ENCODE data around the gene ADAM33. TPM values are rescaled to one million over a fixed set of nuclear protein-coding genes. Genes with fewer than 3 reads are reported as not detected.

Gene ADAM33
- polyA plus RNA-seq, 3 donors, result not detected

DNA sequence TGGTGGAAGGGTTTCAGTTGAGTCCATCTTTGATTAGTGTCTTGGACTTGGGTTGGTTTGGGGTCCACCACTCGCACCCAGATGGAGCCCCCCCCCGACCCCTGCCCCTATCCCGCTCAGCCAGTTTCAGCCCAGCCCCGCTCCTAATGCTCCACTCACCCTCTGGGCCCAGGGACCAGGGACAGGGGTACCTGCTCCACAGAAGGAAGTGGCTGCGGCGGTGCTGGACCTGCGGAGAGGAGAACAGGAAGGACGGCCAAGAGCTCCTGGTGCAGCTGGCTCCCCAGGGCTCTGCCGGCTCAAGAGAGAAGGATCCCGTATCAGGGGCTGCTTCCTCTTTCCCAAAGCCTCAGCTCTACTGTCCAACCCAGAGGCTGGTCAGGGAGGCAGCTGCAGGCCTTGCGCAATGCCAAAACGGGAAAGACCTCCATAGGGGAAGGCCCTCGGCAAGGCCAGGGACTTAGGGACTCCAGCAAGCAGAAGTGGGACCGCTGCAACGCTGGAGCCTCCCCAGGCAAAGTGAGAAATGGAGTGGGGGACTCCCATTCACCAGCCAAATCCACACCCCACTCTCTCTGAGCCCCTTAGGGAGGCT, 30.6 kb upstream of the ADAM33 start, which contains the start of gene SIGLEC1:
Gene SIGLEC1, minus strand, starts transcription at position 322 of the 595 bp plus-strand sequence. CDS start 5,472 bp downstream, outside the sequence.
- peak within 1 kb of the TSS; percentile 57 for H2AFZ ChIP-seq (ENCODE audit: insufficient read depth, low read depth, low read length, poor library complexity, severe bottlenecking)
- TF ChIP-seq, protein P1, sequence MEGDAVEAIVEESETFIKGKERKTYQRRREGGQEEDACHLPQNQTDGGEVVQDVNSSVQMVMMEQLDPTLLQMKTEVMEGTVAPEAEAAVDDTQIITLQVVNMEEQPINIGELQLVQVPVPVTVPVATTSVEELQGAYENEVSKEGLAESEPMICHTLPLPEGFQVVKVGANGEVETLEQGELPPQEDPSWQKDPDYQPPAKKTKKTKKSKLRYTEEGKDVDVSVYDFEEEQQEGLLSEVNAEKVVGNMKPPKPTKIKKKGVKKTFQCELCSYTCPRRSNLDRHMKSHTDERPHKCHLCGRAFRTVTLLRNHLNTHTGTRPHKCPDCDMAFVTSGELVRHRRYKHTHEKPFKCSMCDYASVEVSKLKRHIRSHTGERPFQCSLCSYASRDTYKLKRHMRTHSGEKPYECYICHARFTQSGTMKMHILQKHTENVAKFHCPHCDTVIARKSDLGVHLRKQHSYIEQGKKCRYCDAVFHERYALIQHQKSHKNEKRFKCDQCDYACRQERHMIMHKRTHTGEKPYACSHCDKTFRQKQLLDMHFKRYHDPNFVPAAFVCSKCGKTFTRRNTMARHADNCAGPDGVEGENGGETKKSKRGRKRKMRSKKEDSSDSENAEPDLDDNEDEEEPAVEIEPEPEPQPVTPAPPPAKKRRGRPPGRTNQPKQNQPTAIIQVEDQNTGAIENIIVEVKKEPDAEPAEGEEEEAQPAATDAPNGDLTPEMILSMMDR (IDR thresholded peaks at IDR 0.05), result no peak
- H3K9ac ChIP-seq (ENCODE audit: insufficient read depth, low read length, poor library complexity, severe bottlenecking), result peak within 1 kb of the TSS; percentile 7
- peaks cover 53% of the 10 kb centered on the region for H3K4me1 Mint-ChIP-seq
- H3K4me3 ChIP-seq (replicated peaks in 1 of 3; ENCODE audit: low read depth in 2 of 3, low read length in 3 of 3), result peak within 1 kb of the TSS; percentile 9 to 73 (median 16)
- no peaks in the 10 kb centered on the region for H3K36me3 ChIP-seq (replicated peaks in 1 of 2; ENCODE audit: control insufficient read depth in 1 of 2, insufficient read depth in 2 of 2, low read length in 2 of 2)
- peaks cover 0 to 8% (median 2%) of the 10 kb centered on the region in 3 donors for H3K27me3 Mint-ChIP-seq (ENCODE audit: low read depth in 3 of 3)
- no peaks in the 10 kb centered on the region for H3K9me3 ChIP-seq (replicated peaks in 1 of 2; ENCODE audit: control insufficient read depth in 1 of 2, insufficient read depth in 1 of 2, low read length in 2 of 2)
- no peaks in the 10 kb centered on the region for H3K79me2 ChIP-seq (ENCODE audit: insufficient read depth, low read length)
- H3K4me2 ChIP-seq (replicated peaks; ENCODE audit: extremely low read depth, low read length, poor library complexity, severe bottlenecking), result peak within 1 kb of the TSS; percentile 66
- H4K20me1 ChIP-seq (ENCODE audit: insufficient read depth, low read length), result no peaks in the 10 kb centered on the region
- DNase-seq, result peak; percentile 87 to 98 (median 88)
- 0% methylated on average over 6 of the region's 15 CpGs for WGBS (ENCODE audit: insufficient coverage)
- H3K4me1 ChIP-seq (ENCODE audit: control insufficient read depth in 1 of 2, insufficient read depth in 2 of 2, low read length in 2 of 2), result peaks cover 50 to 57% of the 10 kb centered on the region in 2 donors
- H3K36me3 Mint-ChIP-seq, result no peaks in the 10 kb centered on the region
- peaks cover 0 to 3% (median 0%) of the 10 kb centered on the region in 7 donors for H3K9me3 Mint-ChIP-seq
- peak within 1 kb of the TSS; percentile 43 to 93 (median 88) for H3K27ac Mint-ChIP-seq
- peak within 1 kb of the TSS; percentile 20 to 67 for H3K27ac ChIP-seq (ENCODE audit: low read depth in 1 of 2, low read length in 2 of 2)
- H3K27me3 ChIP-seq (ENCODE audit: control insufficient read depth in 2 of 2, insufficient read depth in 2 of 2, low read length in 2 of 2), result no peaks in the 10 kb centered on the region
- peak within 1 kb of the TSS; percentile 50 to 95 for H3K4me3 Mint-ChIP-seq
- intact Hi-C loops (cut with micrococcal nuclease), result no loop called here

DNA sequence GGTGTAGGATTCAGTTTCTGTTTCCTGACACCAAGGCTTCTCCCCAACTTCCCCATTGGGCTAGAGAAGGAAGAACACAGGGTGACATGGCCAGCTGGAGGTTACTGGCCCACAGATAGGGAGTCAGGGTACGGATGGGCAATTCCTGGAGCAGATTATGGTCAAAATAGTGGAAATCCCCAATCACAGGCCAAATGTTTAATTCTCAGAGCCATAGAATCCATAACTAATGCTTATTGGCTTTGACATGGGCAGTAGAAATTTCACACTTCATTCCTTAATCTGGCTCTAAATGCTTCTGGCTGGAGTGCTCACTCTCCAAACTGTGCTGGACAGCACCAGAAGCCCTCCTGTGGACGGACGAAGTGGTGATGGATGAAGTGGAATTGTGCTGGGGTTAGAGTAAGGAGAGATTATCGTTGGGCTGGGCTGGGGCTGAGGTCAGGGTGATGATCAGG, 29.7 kb upstream of the ADAM33 start:
- peak; percentile 43 to 82 (median 70) for DNase-seq
- intact Hi-C loops (cut with micrococcal nuclease), result no loop called here
- WGBS (ENCODE audit: insufficient coverage), result 91% methylated on average over 3 of the region's 4 CpGs
- peak overlapping the region; percentile 57 for H2AFZ ChIP-seq (ENCODE audit: insufficient read depth, low read depth, low read length, poor library complexity, severe bottlenecking)
- H3K79me2 ChIP-seq (ENCODE audit: insufficient read depth, low read length), result no peaks in the 10 kb centered on the region
- peak overlapping the region; percentile 61 to 95 for H3K4me3 Mint-ChIP-seq
- peaks cover 53% of the 10 kb centered on the region for H3K4me1 Mint-ChIP-seq
- TF ChIP-seq, protein P1 (IDR thresholded peaks at IDR 0.05), result no peak
- no peaks in the 10 kb centered on the region for H3K36me3 ChIP-seq (replicated peaks in 1 of 2; ENCODE audit: control insufficient read depth in 1 of 2, insufficient read depth in 2 of 2, low read length in 2 of 2)
- no peaks in the 10 kb centered on the region for H3K9me3 ChIP-seq (replicated peaks in 1 of 2; ENCODE audit: control insufficient read depth in 1 of 2, insufficient read depth in 1 of 2, low read length in 2 of 2)
- H3K4me1 ChIP-seq (ENCODE audit: control insufficient read depth in 1 of 2, insufficient read depth in 2 of 2, low read length in 2 of 2), result peaks cover 50 to 57% of the 10 kb centered on the region in 2 donors
- H3K27me3 Mint-ChIP-seq (ENCODE audit: low read depth in 3 of 3), result peaks cover 0 to 10% (median 0%) of the 10 kb centered on the region in 3 donors
- no peaks in the 10 kb centered on the region for H4K20me1 ChIP-seq (ENCODE audit: insufficient read depth, low read length)
- peak overlapping the region; percentile 44 for H3K9ac ChIP-seq (ENCODE audit: insufficient read depth, low read length, poor library complexity, severe bottlenecking)
- H3K27me3 ChIP-seq (ENCODE audit: control insufficient read depth in 2 of 2, insufficient read depth in 2 of 2, low read length in 2 of 2), result no peaks in the 10 kb centered on the region
- H3K4me2 ChIP-seq (replicated peaks; ENCODE audit: extremely low read depth, low read length, poor library complexity, severe bottlenecking), result peak overlapping the region; percentile 66
- peaks cover 0 to 3% (median 0%) of the 10 kb centered on the region in 7 donors for H3K9me3 Mint-ChIP-seq
- peak overlapping the region; percentile 43 to 89 (median 86) for H3K27ac Mint-ChIP-seq
- H3K4me3 ChIP-seq (replicated peaks in 1 of 3; ENCODE audit: low read depth in 2 of 3, low read length in 3 of 3), result peak overlapping the region; percentile 16 to 73 (median 17)
- no peaks in the 10 kb centered on the region for H3K36me3 Mint-ChIP-seq
- peak overlapping the region; percentile 4 to 67 for H3K27ac ChIP-seq (ENCODE audit: low read depth in 1 of 2, low read length in 2 of 2)

All from CD14-positive monocyte (primary cell).